Spleen (tissue), 7 donors: ENCODE results near the gene EIF4B.

Source experiments
- CTCF ChIP-seq, 11 experiments: fragments of 200-600 bp in 7 of 11; fragments of 450-650 bp in 4 of 11; sonication (generic) in 4 of 11; IDR thresholded peaks in 8 of 11; conservative IDR thresholded peaks in 3 of 11; 1 replicate in 7 of 11; 2 replicates in 4 of 11; pipeline versions ENCODE4 v1.4.0 to v1.8.0; 2016 to 2021; ENCODE audit warnings: antibody characterized with exemption in 11 of 11, inconsistent platforms in 4 of 11, mild to moderate bottlenecking in 1 of 11
- POLR2A ChIP-seq, 3 donors: fragments of 450-650 bp; IDR thresholded peaks; one replicate each; pipeline ENCODE4 v1.5.1; 2017; ENCODE audit warnings: antibody characterized with exemption in 3 of 3, mild to moderate bottlenecking in 1 of 3
- POLR2AphosphoS5 ChIP-seq, 3 donors: sonication (generic); formaldehyde crosslinking; IDR thresholded peaks; one replicate each; pipeline ENCODE4 v1.5.1; 2017; ENCODE audit warnings: antibody characterized with exemption in 3 of 3
- donor health status: DM: no; HTN: no; CAD: no; lungs with moderate emphysema.
- donor health status: DM: no; HTN: no; CAD: no.
- donor health status: DM: no; HTN: no; CAD: no.

- TF ChIP-seq POLR2AphosphoS5 (IDR thresholded peaks at IDR 0.05) (peak; percentile 74 to 89 (median 88)), CTCF (IDR thresholded peaks at IDR 0.05 in 8 of 11, conservative IDR thresholded peaks at IDR 0.05 in 3 of 11) (no peak), POLR2A (IDR thresholded peaks at IDR 0.05) (peak in 1 of 3 donors; percentile 28)
Measured at GRCh38 chr12:53049571-53050318, 43.5 kb downstream of the EIF4B start, which contains the start of gene TNS2.
